H1 (cell line): Measurements from ENCODE around the gene MED10. TPM values are rescaled to one million over a fixed set of nuclear protein-coding genes. Genes with fewer than 3 reads are reported as not detected.

Experiments used
- CTCF ChIA-PET: fragments of 300-600 bp; sonication (Branson Sonifier 250); formaldehyde crosslinking; loops from one replicate; lab custom pipeline; 2021; ENCODE audit not compliant: partially characterized antibody; lab: Charles Lee
- POLR2A ChIA-PET: fragments of 300-600 bp; sonication (Branson Sonifier 250); formaldehyde crosslinking; loops from one replicate; lab custom pipeline; 2021; ENCODE audit warnings: inconsistent platforms; ENCODE audit not compliant: partially characterized antibody; lab: Charles Lee
- DNase-seq, 2 experiments: peaks; one replicate each; pipeline versions ENCODE4 v3.0.0 to v3.0.0-alpha.2; 2010 to 2022; ENCODE audit warnings: low spot score in 2 of 2, low read depth in 1 of 2, mixed read lengths in 1 of 2
- FAIRE-seq: peaks from 2 replicates; lab custom pipeline; 2011; peaks lifted over from hg19 to GRCh38; lab: Jason Lieb, UNC
- H2AFZ ChIP-seq: 2 replicates; pipeline ENCODE4 v1.8.1; 2012; ENCODE audit warnings: low read length, inconsistent platforms
- H2AK5ac ChIP-seq: 2 replicates; pipeline ENCODE4 v1.6.1; 2013; ENCODE audit warnings: low read depth, low read length
- H2BK120ac ChIP-seq: replicated peaks from 2 replicates; pipeline ENCODE3; 2013; ENCODE audit warnings: low read depth, low read length, inconsistent platforms
- H2BK12ac ChIP-seq: 2 replicates; pipeline ENCODE4 v1.6.1; 2013; ENCODE audit warnings: low read depth, low read length
- H2BK15ac ChIP-seq: 2 replicates; pipeline ENCODE4 v1.6.1; 2013; ENCODE audit warnings: low read length
- H2BK20ac ChIP-seq: 2 replicates; pipeline ENCODE4 v1.6.1; 2013; ENCODE audit warnings: low read length
- H2BK5ac ChIP-seq: 2 replicates; pipeline ENCODE4 v1.6.1; 2013; ENCODE audit warnings: low read depth, low read length
- H3K14ac ChIP-seq: 2 replicates; pipeline ENCODE4 v1.6.1; 2013; ENCODE audit warnings: inconsistent platforms; ENCODE audit not compliant: insufficient read length
- H3K18ac ChIP-seq: 2 replicates; pipeline ENCODE4 v1.6.1; 2013; ENCODE audit warnings: low read length; ENCODE audit errors: extremely low read depth
- H3K23ac ChIP-seq: 2 replicates; pipeline ENCODE4 v1.6.1; 2013; ENCODE audit warnings: inconsistent platforms; ENCODE audit not compliant: insufficient read length
- H3K23me2 ChIP-seq: 2 replicates; pipeline ENCODE4 v1.6.1; 2013; ENCODE audit warnings: low read depth, low read length
- H3K27ac ChIP-seq: 2 replicates; pipeline ENCODE4 v1.6.1; 2011; ENCODE audit warnings: low read depth, low read length, inconsistent platforms
- H3K27me3 ChIP-seq, 4 experiments: replicated peaks in 1 of 4; 1 replicate in 1 of 4; 2 replicates in 3 of 4; pipeline versions ENCODE4 v1.6.1 to v1.8.1; 2011 to 2013; ENCODE audit warnings: low read length in 3 of 4, mild to moderate bottlenecking in 3 of 4, inconsistent platforms in 2 of 4, mixed read lengths in 2 of 4, moderate library complexity in 1 of 4; ENCODE audit not compliant: control insufficient read depth in 3 of 4, insufficient read depth in 3 of 4; ENCODE audit errors: extremely low read depth in 1 of 4
- H3K36me3 ChIP-seq, 4 experiments: 2 replicates each; pipeline versions ENCODE4 v1.6.1 to v1.8.1; 2011 to 2013; ENCODE audit warnings: mild to moderate bottlenecking in 4 of 4, low read length in 3 of 4, moderate library complexity in 2 of 4, control low read depth in 1 of 4, inconsistent platforms in 1 of 4; ENCODE audit not compliant: insufficient read depth in 4 of 4, control insufficient read depth in 2 of 4
- H3K4ac ChIP-seq: replicated peaks from 2 replicates; pipeline ENCODE3; 2013; ENCODE audit warnings: low read length, low read depth, mixed read lengths, inconsistent platforms; ENCODE audit not compliant: insufficient read length
- H3K4me1 ChIP-seq, 4 experiments: replicated peaks in 1 of 4; 1 replicate in 1 of 4; 2 replicates in 3 of 4; pipeline versions ENCODE4 v1.6.1 to v1.8.1; 2011 to 2013; ENCODE audit warnings: low read length in 3 of 4, inconsistent platforms in 2 of 4, mixed read lengths in 1 of 4; ENCODE audit not compliant: insufficient read depth in 4 of 4, control insufficient read depth in 3 of 4
- H3K4me2 ChIP-seq, 2 experiments: 2 replicates each; pipeline versions ENCODE4 v1.6.1 to v1.8.1; 2011 to 2013; ENCODE audit warnings: low read depth in 2 of 2, low read length in 2 of 2, control low read depth in 1 of 2, inconsistent platforms in 1 of 2, mild to moderate bottlenecking in 1 of 2; ENCODE audit not compliant: insufficient read depth in 1 of 2
- H3K4me3 ChIP-seq, 4 experiments: fragments of 200-600, 300-600 bp in 1 of 4; sonication (generic), shearing (Covaris generic), sonication (Bioruptor Twin) in 1 of 4; 2 replicates each; pipeline versions ENCODE4 v1.5.1 to v1.8.1; 2011 to 2016; ENCODE audit warnings: low read length in 4 of 4, low read depth in 3 of 4, control low read depth in 2 of 4, inconsistent platforms in 2 of 4, mild to moderate bottlenecking in 2 of 4, mixed read lengths in 1 of 4, moderate library complexity in 1 of 4; ENCODE audit not compliant: insufficient read depth in 2 of 4; ENCODE audit errors: extremely low read depth in 1 of 4
- H3K56ac ChIP-seq: replicated peaks from 2 replicates; pipeline ENCODE3; 2013; ENCODE audit warnings: low read depth, mild to moderate bottlenecking, mixed read lengths, low read length, inconsistent platforms; ENCODE audit not compliant: insufficient read length
- H3K79me1 ChIP-seq: 2 replicates; pipeline ENCODE4 v1.6.1; 2013; ENCODE audit warnings: low read depth, low read length, control low read depth
- H3K79me2 ChIP-seq, 2 experiments: 2 replicates each; pipeline versions ENCODE4 v1.6.1 to v1.8.1; 2012 to 2013; ENCODE audit warnings: low read length in 2 of 2, mild to moderate bottlenecking in 2 of 2, inconsistent platforms in 1 of 2; ENCODE audit not compliant: insufficient read depth in 2 of 2, control insufficient read depth in 1 of 2
- H3K9ac ChIP-seq, 4 experiments: replicated peaks in 1 of 4; 1 replicate in 1 of 4; 2 replicates in 3 of 4; pipeline versions ENCODE4 v1.6.1 to v1.8.1; 2011 to 2013; ENCODE audit warnings: low read depth in 3 of 4, low read length in 3 of 4, control low read depth in 2 of 4, mild to moderate bottlenecking in 2 of 4, moderate library complexity in 2 of 4, inconsistent platforms in 1 of 4; ENCODE audit errors: extremely low read depth in 1 of 4
- H3K9me3 ChIP-seq, 2 experiments: 2 replicates each; pipeline versions ENCODE4 v1.6.1 to v1.8.1; 2012 to 2013; ENCODE audit warnings: mild to moderate bottlenecking in 2 of 2, moderate library complexity in 2 of 2, control low read depth in 1 of 2, inconsistent platforms in 1 of 2, low read depth in 1 of 2, low read length in 1 of 2, mixed read lengths in 1 of 2; ENCODE audit not compliant: insufficient read depth in 2 of 2
- H4K20me1 ChIP-seq, 2 experiments: replicated peaks in 1 of 2; 2 replicates each; pipeline versions ENCODE3 to v1.8.1; 2011 to 2013; ENCODE audit warnings: inconsistent platforms in 2 of 2, low read length in 2 of 2, mild to moderate bottlenecking in 1 of 2; ENCODE audit not compliant: insufficient read depth in 2 of 2, control insufficient read depth in 1 of 2
- H4K5ac ChIP-seq: 2 replicates; pipeline ENCODE4 v1.6.1; 2013; ENCODE audit warnings: low read length, low read depth, mixed read lengths, inconsistent platforms; ENCODE audit not compliant: insufficient read length
- H4K8ac ChIP-seq: 2 replicates; pipeline ENCODE4 v1.8.0; 2013; ENCODE audit warnings: mild to moderate bottlenecking, moderate library complexity, low read length, inconsistent platforms; ENCODE audit not compliant: insufficient read depth; ENCODE audit errors: extremely low read depth
- H4K91ac ChIP-seq: replicated peaks from 2 replicates; pipeline ENCODE3; 2013; ENCODE audit warnings: low read length, mixed read lengths, inconsistent platforms; ENCODE audit not compliant: insufficient read length
- BRCA1 ChIP-seq: IDR thresholded peaks from 2 replicates; pipeline ENCODE4 v1.6.1; 2012; ENCODE audit warnings: low read depth, low read length, improper control_type of control experiment
- CBX5 ChIP-seq: fragments of 300-800, 300-1000 bp; sonication (generic); IDR thresholded peaks from 2 replicates; pipeline ENCODE4 v1.7.1; 2016; ENCODE audit warnings: antibody characterized with exemption, low read length, low read depth
- CEBPB ChIP-seq: IDR thresholded peaks from 2 replicates; pipeline ENCODE4 v1.6.1; 2012; ENCODE audit warnings: low read depth, low read length
- MAFK ChIP-seq: IDR thresholded peaks from 2 replicates; pipeline ENCODE4 v1.6.1; 2012; ENCODE audit warnings: low read depth, mild to moderate bottlenecking, improper control_type of control experiment, low read length
- RAD21 ChIP-seq, 2 experiments: IDR thresholded peaks in 1 of 2; conservative IDR thresholded peaks in 1 of 2; 2 replicates each; pipeline ENCODE4 v1.6.1; 2011; ENCODE audit warnings: low read depth in 2 of 2, low read length in 2 of 2, improper control_type of control experiment in 1 of 2, inconsistent platforms in 1 of 2, mild to moderate bottlenecking in 1 of 2, moderate library complexity in 1 of 2
- RBBP5 ChIP-seq: IDR thresholded peaks from 2 replicates; pipeline ENCODE4 v1.7.1; 2012; ENCODE audit warnings: low read depth, mild to moderate bottlenecking, inconsistent platforms, low read length, moderate library complexity, borderline replicate concordance
- RNF2 ChIP-seq: fragments of 200-900, 300-1000 bp; sonication (generic); IDR thresholded peaks from 2 replicates; pipeline ENCODE4 v1.7.1; 2016; ENCODE audit warnings: borderline replicate concordance, low read depth, mild to moderate bottlenecking, antibody characterized with exemption, low read length; ENCODE audit not compliant: poor library complexity, severe bottlenecking; ENCODE audit errors: missing control alignments
- SRF ChIP-seq: IDR thresholded peaks from 2 replicates; pipeline ENCODE4 v1.6.1; 2011; ENCODE audit warnings: mild to moderate bottlenecking, low read depth, low read length, moderate library complexity
- TAF1 ChIP-seq: IDR thresholded peaks from 2 replicates; pipeline ENCODE4 v1.6.1; 2011; ENCODE audit warnings: mild to moderate bottlenecking, low read depth, low read length
- WGBS, 2 experiments: shearing (Covaris generic) in 1 of 2; methylation state at CpG; one replicate each; pipeline versions ENCODE4 v1.1.6 to v1.1.7; 2013 to 2015; ENCODE audit warnings: low lambda C conversion rate in 2 of 2, mixed read lengths in 2 of 2, inconsistent platforms in 1 of 2, low coverage in 1 of 2, missing lambda C conversion rate in 1 of 2; ENCODE audit not compliant: insufficient replicate concordance in 2 of 2, insufficient coverage in 1 of 2, insufficient read length in 1 of 2; ENCODE audit errors: extremely low coverage in 1 of 2, missing lambda C conversion rate in 1 of 2; 5-methylcytosine and 5-hydroxymethylcytosine counted together
- polyA plus RNA-seq, 7 experiments: library from polyadenylated mRNA; depleted of rRNA in 3 of 7; stranded (reverse) in 5 of 7; unstranded in 2 of 7; fragments of >200 nt in 5 of 7; fragments of 200-250 nt in 2 of 7; gene quantifications; 1 replicate in 5 of 7; 2 replicates in 1 of 7; 4 replicates in 1 of 7; pipeline versions ENCODE4 v1.2.1 to v1.2.3, GENCODE V29; 2011 to 2013; ENCODE audit warnings: missing spikeins in 2 of 7, mixed read lengths in 2 of 7
- total RNA-seq: library from RNA; stranded (reverse); fragmentation: NEBNext Ultra II Directional; extraction: Animal tissue kit (Norgen Biotek cat#: 25700); gene quantifications from 2 replicates; pipeline ENCODE4 v1.2.1, GENCODE V29; 2021
- TF ChIP-seq, protein P1 (sequence below): IDR thresholded peaks from 2 replicates; pipeline ENCODE4 v1.6.1; 2012; ENCODE audit warnings: inconsistent platforms

The MED10 gene
- total and polyA plus RNA-seq, 2 of the 8 experiments (the other 6 are each of a cell fraction or from before 2014, with no cell fraction given) = 20.1 to 23.2 TPM

DNA sequence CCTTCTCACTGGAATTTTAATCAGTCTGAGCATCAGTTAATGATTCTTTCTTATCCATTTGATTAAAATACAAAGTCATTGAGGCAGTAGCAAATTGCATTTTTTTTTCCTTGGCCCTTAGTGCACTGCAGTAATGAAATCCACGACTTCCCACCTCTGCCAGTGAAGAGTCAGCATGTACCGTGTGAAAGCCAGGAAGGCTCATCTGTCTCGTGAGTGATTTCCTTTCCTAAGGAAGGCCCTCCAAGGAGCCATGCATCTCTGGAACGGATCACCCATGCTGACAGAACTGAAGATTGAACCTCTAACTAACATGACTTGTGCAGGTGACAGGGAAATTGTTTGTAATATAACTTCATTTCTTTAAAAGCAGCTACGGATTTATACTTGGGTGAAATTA lies 51.6 kb downstream of the MED10 start:
- Histone ChIP-seq H3K4me1 (no peaks in the 10 kb centered on the region), H4K8ac (no peak overlapping the region), H3K4me3 (no peak overlapping the region), H2AFZ (no peak overlapping the region), H3K4me2 (no peak overlapping the region), H2BK12ac (no peak overlapping the region), H3K79me1 (no peaks in the 10 kb centered on the region), H3K27ac (no peak overlapping the region), H2BK20ac (no peak overlapping the region), H4K5ac (no peak overlapping the region), H3K23ac (no peak overlapping the region), H3K79me2 (no peaks in the 10 kb centered on the region), H2AK5ac (no peak overlapping the region), H2BK120ac (no peak overlapping the region), H3K27me3 (no peaks in the 10 kb centered on the region; a peak in 3 of 7 replicates), H2BK5ac (no peak overlapping the region), H4K20me1 (no peaks in the 10 kb centered on the region), H2BK15ac (no peak overlapping the region), H3K4ac (no peak overlapping the region), H3K56ac (no peak overlapping the region), H3K23me2 (no peaks in the 10 kb centered on the region), H3K9ac (no peak overlapping the region), H3K18ac (no peak overlapping the region)
- no peak for DNase-seq
- ChIA-PET CTCF (no interaction called here), POLR2A (no interaction called here)
- 93% methylated on average over 5 of the region's 5 CpGs; no CpG with 5 or more reads in 1 of the 2 experiments for WGBS, 2 experiments
- no peak for FAIRE-seq
- TF ChIP-seq MAFK (no peak), SRF (no peak), CBX5 (no peak), RBBP5 (no peak), BRCA1 (no peak), CEBPB (no peak), TAF1 (no peak), RAD21 (IDR thresholded peaks at IDR 0.05 in 1 of 2, conservative IDR thresholded peaks at IDR 0.05 in 1 of 2; ENCODE audit: low read depth in 2 of 2, low read length in 2 of 2) (no peak), RNF2 (no peak)
- TF ChIP-seq, protein P1, sequence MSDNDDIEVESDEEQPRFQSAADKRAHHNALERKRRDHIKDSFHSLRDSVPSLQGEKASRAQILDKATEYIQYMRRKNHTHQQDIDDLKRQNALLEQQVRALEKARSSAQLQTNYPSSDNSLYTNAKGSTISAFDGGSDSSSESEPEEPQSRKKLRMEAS = no peak
- TF ChIP-seq, all 59 proteins: peak for 0
- no peak overlapping the region for H4K91ac ChIP-seq
- H3K9me3 ChIP-seq = peaks cover 20 to 29% of the 10 kb centered on the region in 2 experiments
- H3K36me3 ChIP-seq = no peaks in the 10 kb centered on the region
- no peak overlapping the region for H3K14ac ChIP-seq
